HCT116 (cell line): Measurements from ENCODE around the gene RNF10. TPM values are rescaled to one million over a fixed set of nuclear protein-coding genes. Genes with fewer than 3 reads are reported as not detected.

Experiments used
- ATAC-seq: fragments of 200-7000 bp; cut with Tn5 transposase; 2 replicates; pipeline ENCODE4 v1.9.1; 2020; ENCODE audit warnings: mild to moderate bottlenecking, moderate library complexity
- BruUV-seq: library from RNA; stranded (reverse); fragments of 400-500 nt; replicated peaks from 2 replicates; lab custom pipeline; 2021; lab: Mats Ljungman, UMichigan
- CTCF ChIA-PET: fragments of 300-600 bp; sonication (Branson Sonifier 250); formaldehyde crosslinking; loops from one replicate; lab custom pipeline; 2021; ENCODE audit warnings: antibody characterized with exemption; lab: Charles Lee
- POLR2A ChIA-PET: fragments of 300-600, 350-600 bp; sonication (Branson Sonifier 250); formaldehyde crosslinking; loops from one replicate; lab custom pipeline; 2021; ENCODE audit warnings: antibody characterized with exemption; lab: Charles Lee
- RAD21 ChIA-PET, 2 experiments: fragments of 300-600 bp; sonication (Branson Sonifier 250); formaldehyde crosslinking; loops; one replicate each; lab custom pipeline; 2023; ENCODE audit warnings: low total read pairs in 2 of 2; ENCODE audit not compliant: uncharacterized antibody in 2 of 2, unreplicated experiment in 2 of 2, low non-redundant PET in 1 of 2; lab: Charles Lee
- DNase-seq: peaks from one replicate; pipeline ENCODE4 v3.0.0-alpha.2; 2010; ENCODE audit warnings: low read depth, low spot score
- H2AFZ ChIP-seq: fragments of 200-600 bp; shearing (Covaris generic), sonication (generic); 2 replicates; pipeline ENCODE4 v1.6.1; 2017; ENCODE audit warnings: low read depth, mixed run types, mixed read lengths, antibody characterized with exemption, low read length; ENCODE audit not compliant: poor library complexity, severe bottlenecking
- H3K27ac ChIP-seq: 2 replicates; pipeline ENCODE4 v1.5.1; 2012; ENCODE audit warnings: low read depth, low read length
- H3K27me3 ChIP-seq: fragments of 200-600 bp; sonication (generic); 2 replicates; pipeline ENCODE4 v1.6.1; 2016; ENCODE audit warnings: mixed run types, low read length, mixed read lengths; ENCODE audit not compliant: insufficient read depth
- H3K36me3 ChIP-seq, 2 experiments: fragments of 200-500 bp in 1 of 2; fragments of 200-600 bp in 1 of 2; sonication (Bioruptor generic) in 1 of 2; sonication (generic) in 1 of 2; 2 replicates each; pipeline versions ENCODE4 v1.5.1 to v1.6.1; 2014 to 2016; ENCODE audit warnings: low read length in 2 of 2, inconsistent platforms in 1 of 2, mixed read lengths in 1 of 2, mixed run types in 1 of 2; ENCODE audit not compliant: insufficient read depth in 2 of 2, control insufficient read depth in 1 of 2
- H3K4me1 ChIP-seq, 2 experiments: fragments of 200-600 bp in 1 of 2; sonication (generic) in 1 of 2; 2 replicates each; pipeline versions ENCODE4 v1.5.1 to v1.6.1; 2012 to 2017; ENCODE audit warnings: low read length in 2 of 2, inconsistent platforms in 1 of 2, mild to moderate bottlenecking in 1 of 2, mixed read lengths in 1 of 2, mixed run types in 1 of 2, moderate library complexity in 1 of 2; ENCODE audit not compliant: insufficient read depth in 2 of 2, control insufficient read depth in 1 of 2
- H3K4me2 ChIP-seq: fragments of 200-600 bp; sonication (generic); 2 replicates; pipeline ENCODE4 v1.6.1; 2017; ENCODE audit warnings: mixed run types, low read length, mixed read lengths
- H3K4me3 ChIP-seq, 2 experiments: fragments of 200-600 bp in 1 of 2; sonication (generic) in 1 of 2; replicated peaks in 1 of 2; 2 replicates each; pipeline ENCODE4 v1.5.1; 2011 to 2016; ENCODE audit warnings: low read length in 2 of 2, control low read depth in 1 of 2, low read depth in 1 of 2, mild to moderate bottlenecking in 1 of 2, mixed read lengths in 1 of 2, mixed run types in 1 of 2
- H3K79me2 ChIP-seq: fragments of 200-600 bp; sonication (generic); 2 replicates; pipeline ENCODE4 v1.6.1; 2017; ENCODE audit warnings: mild to moderate bottlenecking, mixed run types, low read length, moderate library complexity, mixed read lengths; ENCODE audit not compliant: insufficient read depth
- H3K9ac ChIP-seq: fragments of 200-600 bp; sonication (generic); 2 replicates; pipeline ENCODE4 v1.6.1; 2016; ENCODE audit warnings: low read length, mixed read lengths
- H3K9me2 ChIP-seq: fragments of 200-600 bp; sonication (generic), shearing (Covaris generic); 2 replicates; pipeline ENCODE4 v1.6.1; 2017; ENCODE audit warnings: mixed run types, mild to moderate bottlenecking, moderate library complexity; ENCODE audit not compliant: insufficient read depth
- H3K9me3 ChIP-seq, 2 experiments: fragments of 200-500 bp in 1 of 2; fragments of 200-600 bp in 1 of 2; sonication (Bioruptor generic) in 1 of 2; sonication (generic) in 1 of 2; 2 replicates each; pipeline ENCODE4 v1.6.1; 2014 to 2017; ENCODE audit warnings: low read length in 2 of 2, mixed read lengths in 2 of 2, inconsistent platforms in 1 of 2, low read depth in 1 of 2, mild to moderate bottlenecking in 1 of 2, mixed run types in 1 of 2, moderate library complexity in 1 of 2; ENCODE audit not compliant: control insufficient read depth in 1 of 2, insufficient read depth in 1 of 2
- H4K20me1 ChIP-seq: fragments of 200-600 bp; sonication (generic), shearing (Covaris generic); 2 replicates; pipeline ENCODE4 v1.6.1; 2017; ENCODE audit warnings: mixed run types, mild to moderate bottlenecking, moderate library complexity; ENCODE audit not compliant: insufficient read depth
- CBX3 ChIP-seq: IDR thresholded peaks from 2 replicates; pipeline ENCODE4 v1.6.1; 2012; ENCODE audit warnings: low read depth
- EGR1 ChIP-seq: IDR thresholded peaks from 2 replicates; pipeline ENCODE4 v1.6.1; 2012; ENCODE audit warnings: low read depth
- EZH2 ChIP-seq: fragments of 200-600 bp; sonication (generic); IDR thresholded peaks from 2 replicates; pipeline ENCODE4 v1.6.1; 2017; ENCODE audit warnings: antibody characterized with exemption, mixed run types
- JUND ChIP-seq: IDR thresholded peaks from 2 replicates; pipeline ENCODE4 v1.6.1; 2012
- TCF7L2 ChIP-seq: IDR thresholded peaks from 2 replicates; pipeline ENCODE4 v1.7.0; 2011; ENCODE audit warnings: borderline replicate concordance, inconsistent platforms; ENCODE audit not compliant: insufficient read depth, insufficient read length; ENCODE audit errors: extremely low read depth
- intact Hi-C: fragments of 100-400 bp; cut with micrococcal nuclease; formaldehyde crosslinking; loops from 2 replicates; pipeline ENCODE4 v1.10.0; 2022
- total RNA-seq: library from RNA; stranded (reverse); gene quantifications from one replicate; pipeline ENCODE4 v1.2.1, GENCODE V29; 2021; ENCODE audit not compliant: unreplicated experiment
- TF ChIP-seq, protein P1 (sequence below): IDR thresholded peaks from 2 replicates; pipeline ENCODE4 v1.6.1; 2011; ENCODE audit warnings: mild to moderate bottlenecking, low read length, moderate library complexity; ENCODE audit not compliant: insufficient replicate concordance; ENCODE audit errors: extremely low read depth
- TF ChIP-seq, protein P2 (sequence below), 3 experiments: fragments of 200-600 bp in 1 of 3; sonication (generic) in 1 of 3; IDR thresholded peaks in 2 of 3; conservative IDR thresholded peaks in 1 of 3; 2 replicates each; pipeline ENCODE4 v1.5.1; 2012 to 2017; ENCODE audit warnings: low read depth in 2 of 3, low read length in 2 of 3, antibody characterized with exemption in 1 of 3, borderline replicate concordance in 1 of 3, control low read depth in 1 of 3, mild to moderate bottlenecking in 1 of 3, mixed read lengths in 1 of 3, mixed run types in 1 of 3, moderate library complexity in 1 of 3; ENCODE audit not compliant: insufficient read depth in 1 of 3
- TF ChIP-seq, protein P3 (sequence below): IDR thresholded peaks from 2 replicates; pipeline ENCODE4 v1.6.1; 2012
- TF ChIP-seq, protein P4 (sequence below): IDR thresholded peaks from 2 replicates; pipeline ENCODE4 v1.6.1; 2012; ENCODE audit warnings: low read depth

The RNF10 gene
- total RNA-seq, 1 experiment from 2014 or later = 141 TPM

DNA sequence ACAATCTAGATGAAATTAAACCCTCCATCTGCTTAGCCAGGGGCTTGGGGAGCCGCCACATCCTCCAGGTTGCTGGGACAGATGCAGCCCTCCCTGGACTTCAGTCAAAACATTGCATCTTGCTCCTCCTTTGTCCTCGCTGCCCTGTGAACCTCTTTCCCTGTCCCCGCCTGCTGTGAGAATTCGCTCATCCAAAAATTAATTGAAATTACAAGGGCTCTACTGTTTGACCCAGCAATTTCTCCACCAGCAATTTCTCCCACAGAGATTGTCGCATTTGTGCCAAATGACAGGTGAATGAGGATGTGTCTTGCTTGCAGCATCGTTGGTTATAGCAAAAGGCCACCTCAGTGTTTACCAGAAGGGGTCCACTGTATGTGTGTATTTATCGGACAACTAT, 52.0 kb downstream of the RNF10 start:
- CTCF ChIA-PET = no interaction called here
- RAD21 ChIA-PET = no interaction called here

More for the DNA sequence above, 52.0 kb downstream of the RNF10 start:
- H3K27ac ChIP-seq = no peak overlapping the region
- intact Hi-C loops = no loop called here
- H3K4me1 ChIP-seq = peaks cover 10 to 34% of the 10 kb centered on the region in 2 experiments
- no peaks in the 10 kb centered on the region for H3K79me2 ChIP-seq
- H2AFZ ChIP-seq = no peak overlapping the region
- no peak overlapping the region for H3K4me3 ChIP-seq
- H3K4me2 ChIP-seq = no peak overlapping the region
- no TSS peak for BruUV-seq
- no peaks in the 10 kb centered on the region for H4K20me1 ChIP-seq
- POLR2A ChIA-PET = no interaction called here
- H3K9me2 ChIP-seq = no peaks in the 10 kb centered on the region
- no peak overlapping the region for H3K9ac ChIP-seq
- no peaks in the 10 kb centered on the region for H3K36me3 ChIP-seq
- H3K9me3 ChIP-seq = no peaks in the 10 kb centered on the region
- no peaks in the 10 kb centered on the region for H3K27me3 ChIP-seq
- ATAC-seq (no peak), DNase-seq (no peak)
- TF ChIP-seq, protein P1, sequence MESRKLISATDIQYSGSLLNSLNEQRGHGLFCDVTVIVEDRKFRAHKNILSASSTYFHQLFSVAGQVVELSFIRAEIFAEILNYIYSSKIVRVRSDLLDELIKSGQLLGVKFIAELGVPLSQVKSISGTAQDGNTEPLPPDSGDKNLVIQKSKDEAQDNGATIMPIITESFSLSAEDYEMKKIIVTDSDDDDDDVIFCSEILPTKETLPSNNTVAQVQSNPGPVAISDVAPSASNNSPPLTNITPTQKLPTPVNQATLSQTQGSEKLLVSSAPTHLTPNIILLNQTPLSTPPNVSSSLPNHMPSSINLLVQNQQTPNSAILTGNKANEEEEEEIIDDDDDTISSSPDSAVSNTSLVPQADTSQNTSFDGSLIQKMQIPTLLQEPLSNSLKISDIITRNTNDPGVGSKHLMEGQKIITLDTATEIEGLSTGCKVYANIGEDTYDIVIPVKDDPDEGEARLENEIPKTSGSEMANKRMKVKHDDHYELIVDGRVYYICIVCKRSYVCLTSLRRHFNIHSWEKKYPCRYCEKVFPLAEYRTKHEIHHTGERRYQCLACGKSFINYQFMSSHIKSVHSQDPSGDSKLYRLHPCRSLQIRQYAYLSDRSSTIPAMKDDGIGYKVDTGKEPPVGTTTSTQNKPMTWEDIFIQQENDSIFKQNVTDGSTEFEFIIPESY = no peak
- TF ChIP-seq, protein P2, sequence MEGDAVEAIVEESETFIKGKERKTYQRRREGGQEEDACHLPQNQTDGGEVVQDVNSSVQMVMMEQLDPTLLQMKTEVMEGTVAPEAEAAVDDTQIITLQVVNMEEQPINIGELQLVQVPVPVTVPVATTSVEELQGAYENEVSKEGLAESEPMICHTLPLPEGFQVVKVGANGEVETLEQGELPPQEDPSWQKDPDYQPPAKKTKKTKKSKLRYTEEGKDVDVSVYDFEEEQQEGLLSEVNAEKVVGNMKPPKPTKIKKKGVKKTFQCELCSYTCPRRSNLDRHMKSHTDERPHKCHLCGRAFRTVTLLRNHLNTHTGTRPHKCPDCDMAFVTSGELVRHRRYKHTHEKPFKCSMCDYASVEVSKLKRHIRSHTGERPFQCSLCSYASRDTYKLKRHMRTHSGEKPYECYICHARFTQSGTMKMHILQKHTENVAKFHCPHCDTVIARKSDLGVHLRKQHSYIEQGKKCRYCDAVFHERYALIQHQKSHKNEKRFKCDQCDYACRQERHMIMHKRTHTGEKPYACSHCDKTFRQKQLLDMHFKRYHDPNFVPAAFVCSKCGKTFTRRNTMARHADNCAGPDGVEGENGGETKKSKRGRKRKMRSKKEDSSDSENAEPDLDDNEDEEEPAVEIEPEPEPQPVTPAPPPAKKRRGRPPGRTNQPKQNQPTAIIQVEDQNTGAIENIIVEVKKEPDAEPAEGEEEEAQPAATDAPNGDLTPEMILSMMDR (IDR thresholded peaks at IDR 0.05 in 2 of 3, conservative IDR thresholded peaks at IDR 0.05 in 1 of 3; ENCODE audit: borderline replicate concordance in 1 of 3, insufficient read depth in 1 of 3, low read depth in 2 of 3, low read length in 2 of 3) = no peak
- TF ChIP-seq, protein P3, sequence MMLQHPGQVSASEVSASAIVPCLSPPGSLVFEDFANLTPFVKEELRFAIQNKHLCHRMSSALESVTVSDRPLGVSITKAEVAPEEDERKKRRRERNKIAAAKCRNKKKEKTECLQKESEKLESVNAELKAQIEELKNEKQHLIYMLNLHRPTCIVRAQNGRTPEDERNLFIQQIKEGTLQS = no peak
- TF ChIP-seq CBX3 = no peak
- no peak for TF ChIP-seq TCF7L2
- TF ChIP-seq, protein P4, sequence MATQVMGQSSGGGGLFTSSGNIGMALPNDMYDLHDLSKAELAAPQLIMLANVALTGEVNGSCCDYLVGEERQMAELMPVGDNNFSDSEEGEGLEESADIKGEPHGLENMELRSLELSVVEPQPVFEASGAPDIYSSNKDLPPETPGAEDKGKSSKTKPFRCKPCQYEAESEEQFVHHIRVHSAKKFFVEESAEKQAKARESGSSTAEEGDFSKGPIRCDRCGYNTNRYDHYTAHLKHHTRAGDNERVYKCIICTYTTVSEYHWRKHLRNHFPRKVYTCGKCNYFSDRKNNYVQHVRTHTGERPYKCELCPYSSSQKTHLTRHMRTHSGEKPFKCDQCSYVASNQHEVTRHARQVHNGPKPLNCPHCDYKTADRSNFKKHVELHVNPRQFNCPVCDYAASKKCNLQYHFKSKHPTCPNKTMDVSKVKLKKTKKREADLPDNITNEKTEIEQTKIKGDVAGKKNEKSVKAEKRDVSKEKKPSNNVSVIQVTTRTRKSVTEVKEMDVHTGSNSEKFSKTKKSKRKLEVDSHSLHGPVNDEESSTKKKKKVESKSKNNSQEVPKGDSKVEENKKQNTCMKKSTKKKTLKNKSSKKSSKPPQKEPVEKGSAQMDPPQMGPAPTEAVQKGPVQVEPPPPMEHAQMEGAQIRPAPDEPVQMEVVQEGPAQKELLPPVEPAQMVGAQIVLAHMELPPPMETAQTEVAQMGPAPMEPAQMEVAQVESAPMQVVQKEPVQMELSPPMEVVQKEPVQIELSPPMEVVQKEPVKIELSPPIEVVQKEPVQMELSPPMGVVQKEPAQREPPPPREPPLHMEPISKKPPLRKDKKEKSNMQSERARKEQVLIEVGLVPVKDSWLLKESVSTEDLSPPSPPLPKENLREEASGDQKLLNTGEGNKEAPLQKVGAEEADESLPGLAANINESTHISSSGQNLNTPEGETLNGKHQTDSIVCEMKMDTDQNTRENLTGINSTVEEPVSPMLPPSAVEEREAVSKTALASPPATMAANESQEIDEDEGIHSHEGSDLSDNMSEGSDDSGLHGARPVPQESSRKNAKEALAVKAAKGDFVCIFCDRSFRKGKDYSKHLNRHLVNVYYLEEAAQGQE = no peak
- TF ChIP-seq EGR1 = no peak
- TF ChIP-seq JUND = no peak
- TF ChIP-seq EZH2 = no peak
